ENCODE measurements around the gene USP21. TPM values are rescaled to one million over a fixed set of nuclear protein-coding genes. Genes with fewer than 3 reads are reported as not detected.

USP21 gene
- total and polyA plus RNA-seq, 9 of the 15 experiments (the other 6 are each of a cell fraction or from before 2014, with no cell fraction given), result 4.9 to 52.4 (median 21.6) TPM

- TF ChIP-seq REST (IDR thresholded peaks at IDR 0.05; ENCODE audit: borderline replicate concordance) (peak; percentile 26; the same call in 1 of the 2 replicates), REST (CRISPR knock-in tag; IDR thresholded peaks at IDR 0.05; ENCODE audit: low read depth) (no peak; the same call in 1 of the 2 replicates), FOSL1 (tag; conservative IDR thresholded peaks at IDR 0.05) (peak; percentile 45), CC2D1A (IDR thresholded peaks at IDR 0.05) (peak; percentile 98), RREB1 (CRISPR knock-in tag; IDR thresholded peaks at IDR 0.05) (peak; percentile 14; the same call in 1 of the 2 replicates), CEBPB (tag; IDR thresholded peaks at IDR 0.05) (peak; percentile 64), CHAMP1 (IDR thresholded peaks at IDR 0.05) (peak; percentile 93; the same call in 1 of the 2 replicates), GTF2F1 (IDR thresholded peaks at IDR 0.05; ENCODE audit: low read depth, low read length) (peak; percentile 7; the same call in 1 of the 2 replicates), CBX1 (IDR thresholded peaks at IDR 0.05; ENCODE audit: low read depth) (no peak), KHSRP (IDR thresholded peaks at IDR 0.05) (0 out of 2 replicates have a peak, but pooled peaks have one; percentile 55)
These were observed 6.7 kb downstream of the USP21 start, which contains the start of gene PPOX (continued) for GRCh38 chr1:161165742-161166668.
